ENCODE results near the gene LCAT.

- no peak for TF ChIP-seq TCF3 (CRISPR knock-in tag; IDR thresholded peaks at IDR 0.05)
- no peak for TF ChIP-seq POLR2A (conservative IDR thresholded peaks at IDR 0.05)
- no peak for TF ChIP-seq E2F5 (CRISPR knock-in tag; IDR thresholded peaks at IDR 0.05)
- TF ChIP-seq SIN3A (IDR thresholded peaks at IDR 0.05; ENCODE audit: borderline replicate concordance in 2 of 2, control insufficient read depth in 1 of 2, low read depth in 2 of 2, low read length in 2 of 2) = no peak
- TF ChIP-seq JUN (IDR thresholded peaks at IDR 0.05; ENCODE audit: borderline replicate concordance, low read depth, low read length) = no peak
- no peak for TF ChIP-seq JUN (CRISPR knock-in tag; IDR thresholded peaks at IDR 0.05; ENCODE audit: borderline replicate concordance)
- TF ChIP-seq SREBF1 (IDR thresholded peaks at IDR 0.05; ENCODE audit: borderline replicate concordance, low read depth, low read length) = no peak
- no peak for TF ChIP-seq NR3C1 (CRISPR knock-in tag; IDR thresholded peaks at IDR 0.05)
- no peak for TF ChIP-seq CUX1 (CRISPR knock-in tag; IDR thresholded peaks at IDR 0.05)
- TF ChIP-seq ELF2 (CRISPR knock-in tag; IDR thresholded peaks at IDR 0.05) = no peak
- no peak for TF ChIP-seq NFYB (IDR thresholded peaks at IDR 0.05; ENCODE audit: extremely low read depth, insufficient read length)
- TF ChIP-seq CTCF (IDR thresholded peaks at IDR 0.05 in 2 of 3, conservative IDR thresholded peaks at IDR 0.05 in 1 of 3; ENCODE audit: insufficient read depth in 2 of 3, low read depth in 1 of 3, low read length in 3 of 3) = no peak
Measured at GRCh38 chr16:67922740-67923139, 21.2 kb downstream of the LCAT start.
